ENCODE data around the gene NPM3. TPM values are rescaled to one million over a fixed set of nuclear protein-coding genes. Genes with fewer than 3 reads are reported as not detected.

NPM3 gene
- total RNA-seq (2022; extraction: Qiagen RNA extraction; ENCODE audit: low read depth) = 105 to 122 TPM (median 120 TPM) in 5 replicates

GRCh38 chr10:101782811-101783735, at the start of gene NPM3:
TSS of gene NPM3 (minus strand) at chr10:101783446. CDS start at chr10:101783390, 56 bp downstream.

GRCh38 chr10:101818119-101818871, 35.0 kb upstream of the NPM3 start, which contains the start of gene OGA:
TSS of gene OGA (minus strand) at chr10:101818444. CDS start at chr10:101818022, 422 bp downstream.

GRCh38 chr10:101775273-101776160, 7.7 kb downstream of the NPM3 start, which contains the start of gene FGF8:
TSS of gene FGF8 (minus strand) at chr10:101776114. CDS start at chr10:101775900, 214 bp downstream.

Other genes starting within 250 kb of the NPM3 start
- gene POLL, start 195.2 kb downstream of the NPM3 start, total RNA-seq (2022; extraction: Qiagen RNA extraction; ENCODE audit: low read depth) = 12.6 to 17.9 TPM (median 16.4 TPM) in 5 replicates
- 31.4 to 41.4 TPM (median 31.6 TPM) in 5 replicates for gene DPCD, start 195.1 kb downstream of the NPM3 start, total RNA-seq (2022; extraction: Qiagen RNA extraction; ENCODE audit: low read depth)
- 17.4 to 22.7 TPM (median 20.1 TPM) in 5 replicates for gene FBXW4, start 88.3 kb downstream of the NPM3 start, total RNA-seq (2022; extraction: Qiagen RNA extraction; ENCODE audit: low read depth)
- not detected in 5 replicates for gene FGF8, start 7.3 kb downstream of the NPM3 start, total RNA-seq (2022; extraction: Qiagen RNA extraction; ENCODE audit: low read depth)
- 59.7 to 74.5 TPM (median 69.0 TPM) in 5 replicates for gene OGA, start 35.0 kb upstream of the NPM3 start, total RNA-seq (2022; extraction: Qiagen RNA extraction; ENCODE audit: low read depth)
- 0.79 to 0.95 TPM (median 0.81 TPM) in 4 of 5 replicates, not detected in the other for gene KCNIP2, start 60.4 kb upstream of the NPM3 start, total RNA-seq (2022; extraction: Qiagen RNA extraction; ENCODE audit: low read depth)